H1 (cell line): ENCODE results near the gene PTDSS2. TPM values are rescaled to one million over a fixed set of nuclear protein-coding genes. Genes with fewer than 3 reads are reported as not detected.

Source experiments
- CTCF ChIA-PET: fragments of 300-600 bp; sonication (Branson Sonifier 250); formaldehyde crosslinking; loops from one replicate; lab custom pipeline; 2021; ENCODE audit not compliant: partially characterized antibody; lab: Charles Lee
- POLR2A ChIA-PET: fragments of 300-600 bp; sonication (Branson Sonifier 250); formaldehyde crosslinking; loops from one replicate; lab custom pipeline; 2021; ENCODE audit warnings: inconsistent platforms; ENCODE audit not compliant: partially characterized antibody; lab: Charles Lee
- DNase-seq, 2 experiments: peaks; one replicate each; pipeline versions ENCODE4 v3.0.0 to v3.0.0-alpha.2; 2010 to 2022; ENCODE audit warnings: low spot score in 2 of 2, low read depth in 1 of 2, mixed read lengths in 1 of 2
- FAIRE-seq: peaks from 2 replicates; lab custom pipeline; 2011; peaks lifted over from hg19 to GRCh38; lab: Jason Lieb, UNC
- H2AFZ ChIP-seq: 2 replicates; pipeline ENCODE4 v1.8.1; 2012; ENCODE audit warnings: low read length, inconsistent platforms
- H2AK5ac ChIP-seq: 2 replicates; pipeline ENCODE4 v1.6.1; 2013; ENCODE audit warnings: low read depth, low read length
- H2BK120ac ChIP-seq: replicated peaks from 2 replicates; pipeline ENCODE3; 2013; ENCODE audit warnings: low read depth, low read length, inconsistent platforms
- H2BK12ac ChIP-seq: 2 replicates; pipeline ENCODE4 v1.6.1; 2013; ENCODE audit warnings: low read depth, low read length
- H2BK15ac ChIP-seq: 2 replicates; pipeline ENCODE4 v1.6.1; 2013; ENCODE audit warnings: low read length
- H2BK20ac ChIP-seq: 2 replicates; pipeline ENCODE4 v1.6.1; 2013; ENCODE audit warnings: low read length
- H2BK5ac ChIP-seq: 2 replicates; pipeline ENCODE4 v1.6.1; 2013; ENCODE audit warnings: low read depth, low read length
- H3K14ac ChIP-seq: 2 replicates; pipeline ENCODE4 v1.6.1; 2013; ENCODE audit warnings: inconsistent platforms; ENCODE audit not compliant: insufficient read length
- H3K18ac ChIP-seq: 2 replicates; pipeline ENCODE4 v1.6.1; 2013; ENCODE audit warnings: low read length; ENCODE audit errors: extremely low read depth
- H3K23ac ChIP-seq: 2 replicates; pipeline ENCODE4 v1.6.1; 2013; ENCODE audit warnings: inconsistent platforms; ENCODE audit not compliant: insufficient read length
- H3K23me2 ChIP-seq: 2 replicates; pipeline ENCODE4 v1.6.1; 2013; ENCODE audit warnings: low read depth, low read length
- H3K27ac ChIP-seq: 2 replicates; pipeline ENCODE4 v1.6.1; 2011; ENCODE audit warnings: low read depth, low read length, inconsistent platforms
- H3K27me3 ChIP-seq, 4 experiments: replicated peaks in 1 of 4; 1 replicate in 1 of 4; 2 replicates in 3 of 4; pipeline versions ENCODE4 v1.6.1 to v1.8.1; 2011 to 2013; ENCODE audit warnings: low read length in 3 of 4, mild to moderate bottlenecking in 3 of 4, inconsistent platforms in 2 of 4, mixed read lengths in 2 of 4, moderate library complexity in 1 of 4; ENCODE audit not compliant: control insufficient read depth in 3 of 4, insufficient read depth in 3 of 4; ENCODE audit errors: extremely low read depth in 1 of 4
- H3K36me3 ChIP-seq, 4 experiments: 2 replicates each; pipeline versions ENCODE4 v1.6.1 to v1.8.1; 2011 to 2013; ENCODE audit warnings: mild to moderate bottlenecking in 4 of 4, low read length in 3 of 4, moderate library complexity in 2 of 4, control low read depth in 1 of 4, inconsistent platforms in 1 of 4; ENCODE audit not compliant: insufficient read depth in 4 of 4, control insufficient read depth in 2 of 4
- H3K4ac ChIP-seq: replicated peaks from 2 replicates; pipeline ENCODE3; 2013; ENCODE audit warnings: low read length, low read depth, mixed read lengths, inconsistent platforms; ENCODE audit not compliant: insufficient read length
- H3K4me1 ChIP-seq, 4 experiments: replicated peaks in 1 of 4; 1 replicate in 1 of 4; 2 replicates in 3 of 4; pipeline versions ENCODE4 v1.6.1 to v1.8.1; 2011 to 2013; ENCODE audit warnings: low read length in 3 of 4, inconsistent platforms in 2 of 4, mixed read lengths in 1 of 4; ENCODE audit not compliant: insufficient read depth in 4 of 4, control insufficient read depth in 3 of 4
- H3K4me2 ChIP-seq, 2 experiments: 2 replicates each; pipeline versions ENCODE4 v1.6.1 to v1.8.1; 2011 to 2013; ENCODE audit warnings: low read depth in 2 of 2, low read length in 2 of 2, control low read depth in 1 of 2, inconsistent platforms in 1 of 2, mild to moderate bottlenecking in 1 of 2; ENCODE audit not compliant: insufficient read depth in 1 of 2
- H3K4me3 ChIP-seq, 4 experiments: fragments of 200-600, 300-600 bp in 1 of 4; sonication (generic), shearing (Covaris generic), sonication (Bioruptor Twin) in 1 of 4; 2 replicates each; pipeline versions ENCODE4 v1.5.1 to v1.8.1; 2011 to 2016; ENCODE audit warnings: low read length in 4 of 4, low read depth in 3 of 4, control low read depth in 2 of 4, inconsistent platforms in 2 of 4, mild to moderate bottlenecking in 2 of 4, mixed read lengths in 1 of 4, moderate library complexity in 1 of 4; ENCODE audit not compliant: insufficient read depth in 2 of 4; ENCODE audit errors: extremely low read depth in 1 of 4
- H3K56ac ChIP-seq: replicated peaks from 2 replicates; pipeline ENCODE3; 2013; ENCODE audit warnings: low read depth, mild to moderate bottlenecking, mixed read lengths, low read length, inconsistent platforms; ENCODE audit not compliant: insufficient read length
- H3K79me1 ChIP-seq: 2 replicates; pipeline ENCODE4 v1.6.1; 2013; ENCODE audit warnings: low read depth, low read length, control low read depth
- H3K79me2 ChIP-seq, 2 experiments: 2 replicates each; pipeline versions ENCODE4 v1.6.1 to v1.8.1; 2012 to 2013; ENCODE audit warnings: low read length in 2 of 2, mild to moderate bottlenecking in 2 of 2, inconsistent platforms in 1 of 2; ENCODE audit not compliant: insufficient read depth in 2 of 2, control insufficient read depth in 1 of 2
- H3K9ac ChIP-seq, 4 experiments: replicated peaks in 1 of 4; 1 replicate in 1 of 4; 2 replicates in 3 of 4; pipeline versions ENCODE4 v1.6.1 to v1.8.1; 2011 to 2013; ENCODE audit warnings: low read depth in 3 of 4, low read length in 3 of 4, control low read depth in 2 of 4, mild to moderate bottlenecking in 2 of 4, moderate library complexity in 2 of 4, inconsistent platforms in 1 of 4; ENCODE audit errors: extremely low read depth in 1 of 4
- H3K9me3 ChIP-seq, 2 experiments: 2 replicates each; pipeline versions ENCODE4 v1.6.1 to v1.8.1; 2012 to 2013; ENCODE audit warnings: mild to moderate bottlenecking in 2 of 2, moderate library complexity in 2 of 2, control low read depth in 1 of 2, inconsistent platforms in 1 of 2, low read depth in 1 of 2, low read length in 1 of 2, mixed read lengths in 1 of 2; ENCODE audit not compliant: insufficient read depth in 2 of 2
- H4K20me1 ChIP-seq, 2 experiments: replicated peaks in 1 of 2; 2 replicates each; pipeline versions ENCODE3 to v1.8.1; 2011 to 2013; ENCODE audit warnings: inconsistent platforms in 2 of 2, low read length in 2 of 2, mild to moderate bottlenecking in 1 of 2; ENCODE audit not compliant: insufficient read depth in 2 of 2, control insufficient read depth in 1 of 2
- H4K5ac ChIP-seq: 2 replicates; pipeline ENCODE4 v1.6.1; 2013; ENCODE audit warnings: low read length, low read depth, mixed read lengths, inconsistent platforms; ENCODE audit not compliant: insufficient read length
- H4K8ac ChIP-seq: 2 replicates; pipeline ENCODE4 v1.8.0; 2013; ENCODE audit warnings: mild to moderate bottlenecking, moderate library complexity, low read length, inconsistent platforms; ENCODE audit not compliant: insufficient read depth; ENCODE audit errors: extremely low read depth
- H4K91ac ChIP-seq: replicated peaks from 2 replicates; pipeline ENCODE3; 2013; ENCODE audit warnings: low read length, mixed read lengths, inconsistent platforms; ENCODE audit not compliant: insufficient read length
- GABPA ChIP-seq: IDR thresholded peaks from 2 replicates; pipeline ENCODE4 v1.6.1; 2011; ENCODE audit warnings: mild to moderate bottlenecking, low read length, moderate library complexity, borderline replicate concordance; ENCODE audit not compliant: insufficient read depth
- JUN ChIP-seq: IDR thresholded peaks from 2 replicates; pipeline ENCODE4 v1.6.1; 2011; ENCODE audit warnings: low read depth, mild to moderate bottlenecking, improper control_type of control experiment, low read length
- NANOG ChIP-seq: IDR thresholded peaks from 2 replicates; pipeline ENCODE4 v1.6.1; 2011; ENCODE audit warnings: low read length, low read depth, mild to moderate bottlenecking, inconsistent platforms; ENCODE audit not compliant: insufficient read depth, poor library complexity, severe bottlenecking
- PHF8 ChIP-seq: fragments of 200-600 bp; sonication (generic); conservative IDR thresholded peaks from 2 replicates; pipeline ENCODE4 v1.7.1; 2012; ENCODE audit warnings: low read depth, mild to moderate bottlenecking, inconsistent platforms, low read length, moderate library complexity
- POU5F1 ChIP-seq: IDR thresholded peaks from 2 replicates; pipeline ENCODE4 v1.6.1; 2011; ENCODE audit warnings: low read depth, mild to moderate bottlenecking, low read length, moderate library complexity
- RAD21 ChIP-seq, 2 experiments: IDR thresholded peaks in 1 of 2; conservative IDR thresholded peaks in 1 of 2; 2 replicates each; pipeline ENCODE4 v1.6.1; 2011; ENCODE audit warnings: low read depth in 2 of 2, low read length in 2 of 2, improper control_type of control experiment in 1 of 2, inconsistent platforms in 1 of 2, mild to moderate bottlenecking in 1 of 2, moderate library complexity in 1 of 2
- RFX5 ChIP-seq: IDR thresholded peaks from 2 replicates; pipeline ENCODE4 v1.6.1; 2011; ENCODE audit warnings: low read depth, low read length, improper control_type of control experiment, borderline replicate concordance
- SIN3A ChIP-seq, 2 experiments: IDR thresholded peaks in 1 of 2; conservative IDR thresholded peaks in 1 of 2; 2 replicates each; pipeline ENCODE4 v1.6.1; 2011 to 2012; ENCODE audit warnings: low read length in 2 of 2, improper control_type of control experiment in 1 of 2, low read depth in 1 of 2, mild to moderate bottlenecking in 1 of 2
- SP2 ChIP-seq: IDR thresholded peaks from 2 replicates; pipeline ENCODE4 v1.6.1; 2012; ENCODE audit warnings: mild to moderate bottlenecking, low read length, inconsistent platforms
- TBP ChIP-seq: IDR thresholded peaks from 2 replicates; pipeline ENCODE4 v1.6.1; 2011; ENCODE audit warnings: low read depth, low read length, improper control_type of control experiment
- TEAD4 ChIP-seq: IDR thresholded peaks from 2 replicates; pipeline ENCODE4 v1.6.1; 2012; ENCODE audit warnings: low read depth, low read length, inconsistent platforms, mixed read lengths
- WGBS, 2 experiments: shearing (Covaris generic) in 1 of 2; methylation state at CpG; one replicate each; pipeline versions ENCODE4 v1.1.6 to v1.1.7; 2013 to 2015; ENCODE audit warnings: low lambda C conversion rate in 2 of 2, mixed read lengths in 2 of 2, inconsistent platforms in 1 of 2, low coverage in 1 of 2, missing lambda C conversion rate in 1 of 2; ENCODE audit not compliant: insufficient replicate concordance in 2 of 2, insufficient coverage in 1 of 2, insufficient read length in 1 of 2; ENCODE audit errors: extremely low coverage in 1 of 2, missing lambda C conversion rate in 1 of 2; 5-methylcytosine and 5-hydroxymethylcytosine counted together
- polyA plus RNA-seq, 7 experiments: library from polyadenylated mRNA; depleted of rRNA in 3 of 7; stranded (reverse) in 5 of 7; unstranded in 2 of 7; fragments of >200 nt in 5 of 7; fragments of 200-250 nt in 2 of 7; gene quantifications; 1 replicate in 5 of 7; 2 replicates in 1 of 7; 4 replicates in 1 of 7; pipeline versions ENCODE4 v1.2.1 to v1.2.3, GENCODE V29; 2011 to 2013; ENCODE audit warnings: missing spikeins in 2 of 7, mixed read lengths in 2 of 7
- total RNA-seq: library from RNA; stranded (reverse); fragmentation: NEBNext Ultra II Directional; extraction: Animal tissue kit (Norgen Biotek cat#: 25700); gene quantifications from 2 replicates; pipeline ENCODE4 v1.2.1, GENCODE V29; 2021

PTDSS2 gene
- total and polyA plus RNA-seq, 2 of the 8 experiments (the other 6 are each of a cell fraction or from before 2014, with no cell fraction given): 48.7 to 68.2 TPM

DNA sequence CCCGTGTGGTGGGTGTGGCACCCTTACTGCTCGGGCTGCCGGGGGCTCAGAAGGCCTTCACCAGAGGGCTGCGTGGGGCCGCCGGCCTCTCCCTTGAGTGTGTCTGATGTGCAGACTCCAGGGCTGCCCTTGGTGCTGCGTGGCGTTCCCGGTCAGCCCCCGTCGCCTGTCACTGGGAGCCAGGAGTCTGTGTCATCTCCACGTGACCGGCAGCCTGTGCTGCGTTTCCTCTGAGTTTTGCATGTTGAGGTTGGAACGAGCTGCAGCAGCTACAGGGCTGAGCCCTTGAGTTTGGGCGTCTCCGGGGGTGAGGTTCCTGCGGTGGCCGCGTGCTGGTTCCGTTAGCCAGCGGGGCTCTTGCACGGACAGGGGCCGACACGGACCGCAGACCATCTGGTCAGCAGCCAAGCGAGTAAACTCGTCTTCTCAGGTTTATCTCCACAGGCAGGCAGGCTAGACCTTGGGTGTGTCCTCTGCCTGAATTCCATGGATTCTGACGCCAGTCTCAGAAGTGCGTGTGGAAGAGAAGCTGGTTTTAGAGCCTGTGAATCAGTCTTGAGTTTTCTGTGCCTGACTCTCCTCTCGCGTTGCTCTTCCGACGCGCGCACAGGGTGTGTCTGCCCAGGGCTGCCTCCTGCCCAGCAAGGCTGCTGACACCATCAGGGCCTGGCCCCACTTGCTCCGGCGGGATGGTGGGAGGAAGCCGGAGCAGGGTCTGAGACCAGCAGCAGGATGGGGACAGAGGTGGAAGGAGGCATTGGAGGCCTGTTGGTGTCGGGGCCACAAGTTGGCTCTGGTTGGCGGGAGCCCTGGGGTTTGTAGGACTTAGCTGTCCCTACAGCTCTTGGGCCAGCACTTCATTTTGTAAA lies 10.5 kb downstream of the PTDSS2 start:
- no peak for FAIRE-seq
- peaks cover 10 to 40% of the 10 kb centered on the region in 2 experiments for H3K79me2 ChIP-seq
- no peak for TF ChIP-seq JUN
- TF ChIP-seq SIN3A (conservative IDR thresholded peaks at IDR 0.05 in 1 of 2, IDR thresholded peaks at IDR 0.05 in 1 of 2; ENCODE audit: low read depth in 1 of 2, low read length in 2 of 2): no peak
- no peak for TF ChIP-seq RFX5
- no peak for TF ChIP-seq SP2
- TF ChIP-seq TEAD4: no peak
- no peak for TF ChIP-seq NANOG
- TF ChIP-seq TBP: no peak
- TF ChIP-seq PHF8: no peak
- TF ChIP-seq GABPA: no peak
- no peak for TF ChIP-seq POU5F1
- TF ChIP-seq RAD21 (IDR thresholded peaks at IDR 0.05 in 1 of 2, conservative IDR thresholded peaks at IDR 0.05 in 1 of 2; ENCODE audit: low read depth in 2 of 2, low read length in 2 of 2): no peak

More for the DNA sequence above, 10.5 kb downstream of the PTDSS2 start:
- 90% methylated on average over 41 of the region's 41 CpGs; no CpG with 5 or more reads in 1 of the 2 experiments for WGBS, 2 experiments
- Histone ChIP-seq H3K4me2 (no peak overlapping the region), H4K91ac (no peak overlapping the region), H3K23ac (no peak overlapping the region), H2BK12ac (no peak overlapping the region), H3K4ac (no peak overlapping the region), H4K20me1 (peaks cover 1 to 18% of the 10 kb centered on the region in 2 experiments), H3K9ac (no peak overlapping the region), H2BK5ac (peak overlapping the region; percentile 35; the same call in 1 of the 2 replicates), H3K4me3 (no peak overlapping the region), H3K79me1 (peaks cover 25% of the 10 kb centered on the region), H4K8ac (no peak overlapping the region), H3K27me3 (no peaks in the 10 kb centered on the region), H3K14ac (no peak overlapping the region), H3K36me3 (peaks cover 5 to 13% (median 8%) of the 10 kb centered on the region in 4 experiments; a peak in 5 of 8 replicates), H3K4me1 (peaks cover 0 to 17% (median 3%) of the 10 kb centered on the region in 4 experiments; a peak in 5 of 7 replicates), H2BK120ac (no peak overlapping the region), H2AFZ (no peak overlapping the region), H3K18ac (no peak overlapping the region), H3K23me2 (no peaks in the 10 kb centered on the region), H2AK5ac (no peak overlapping the region), H2BK15ac (no peak overlapping the region), H3K9me3 (no peaks in the 10 kb centered on the region), H3K56ac (no peak overlapping the region), H3K27ac (no peak overlapping the region), H2BK20ac (no peak overlapping the region), H4K5ac (no peak overlapping the region)
- no peak for DNase-seq
- POLR2A ChIA-PET: interaction anchor here (1.7 to 2.5 kb wide), 2 partner anchors 10 to 11 kb away, joined by 4 to 11 read pairs; partner anchors contain the start of gene PTDSS2
- CTCF ChIA-PET: interaction anchor here (0.6 to 1.2 kb wide), 2 partner anchors 13 to 24 kb away, joined by 3 to 6 read pairs; no protein-coding TSS in a partner anchor
